ENCODE data around the gene UMODL1.

DNA sequence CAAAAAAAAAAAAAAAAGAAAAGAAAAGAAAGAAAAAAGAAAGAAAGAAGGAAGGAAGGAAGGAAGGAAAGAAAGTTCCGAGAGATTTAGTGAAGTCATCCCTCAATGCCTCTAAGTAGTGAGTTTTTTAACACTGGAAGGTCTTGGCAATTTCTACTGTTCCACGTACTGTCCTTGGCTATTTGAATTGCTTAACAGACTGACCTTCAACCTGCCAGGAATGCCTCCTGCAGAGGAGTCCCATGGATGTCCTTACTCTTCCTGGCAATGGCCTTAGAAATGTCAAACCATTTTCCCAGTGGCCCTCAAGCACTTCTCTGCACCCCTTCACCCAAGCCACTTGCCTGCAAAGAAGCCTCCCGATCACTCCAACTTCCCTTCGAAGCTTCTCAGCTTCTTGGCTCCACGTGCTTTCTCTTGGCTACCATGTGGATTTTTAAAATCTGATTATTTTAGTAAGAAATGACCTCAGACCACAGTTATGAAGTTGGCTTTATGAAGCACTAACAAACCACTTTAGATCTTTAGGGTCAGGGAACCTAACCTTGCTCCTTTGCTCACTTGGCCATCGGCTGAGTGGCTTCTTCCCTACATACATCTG is 104.1 kb downstream of the UMODL1 start:
- TF ChIP-seq, protein P1, sequence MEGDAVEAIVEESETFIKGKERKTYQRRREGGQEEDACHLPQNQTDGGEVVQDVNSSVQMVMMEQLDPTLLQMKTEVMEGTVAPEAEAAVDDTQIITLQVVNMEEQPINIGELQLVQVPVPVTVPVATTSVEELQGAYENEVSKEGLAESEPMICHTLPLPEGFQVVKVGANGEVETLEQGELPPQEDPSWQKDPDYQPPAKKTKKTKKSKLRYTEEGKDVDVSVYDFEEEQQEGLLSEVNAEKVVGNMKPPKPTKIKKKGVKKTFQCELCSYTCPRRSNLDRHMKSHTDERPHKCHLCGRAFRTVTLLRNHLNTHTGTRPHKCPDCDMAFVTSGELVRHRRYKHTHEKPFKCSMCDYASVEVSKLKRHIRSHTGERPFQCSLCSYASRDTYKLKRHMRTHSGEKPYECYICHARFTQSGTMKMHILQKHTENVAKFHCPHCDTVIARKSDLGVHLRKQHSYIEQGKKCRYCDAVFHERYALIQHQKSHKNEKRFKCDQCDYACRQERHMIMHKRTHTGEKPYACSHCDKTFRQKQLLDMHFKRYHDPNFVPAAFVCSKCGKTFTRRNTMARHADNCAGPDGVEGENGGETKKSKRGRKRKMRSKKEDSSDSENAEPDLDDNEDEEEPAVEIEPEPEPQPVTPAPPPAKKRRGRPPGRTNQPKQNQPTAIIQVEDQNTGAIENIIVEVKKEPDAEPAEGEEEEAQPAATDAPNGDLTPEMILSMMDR (conservative IDR thresholded peaks at IDR 0.05): no peak
- no peak for TF ChIP-seq ZFX (IDR thresholded peaks at IDR 0.05)
